PC-3 (cell line): ENCODE measurements around the gene MAST3. TPM values are rescaled to one million over a fixed set of nuclear protein-coding genes. Genes with fewer than 3 reads are reported as not detected.

Source experiments
- ATAC-seq: fragments of 200-7000 bp; cut with Tn5 transposase; 2 replicates; pipeline ENCODE4 v1.9.1; 2020; ENCODE audit warnings: mild to moderate bottlenecking, moderate library complexity
- BruUV-seq: library from RNA; stranded (reverse); fragments of 400-500 nt; replicated peaks from 2 replicates; lab custom pipeline; 2021; lab: Mats Ljungman, UMichigan
- CTCF ChIA-PET: fragments of 300-600 bp; sonication (Branson Sonifier 250); formaldehyde crosslinking; loops from one replicate; lab custom pipeline; 2022; ENCODE audit warnings: antibody characterized with exemption; lab: Charles Lee
- POLR2A ChIA-PET: fragments of 300-600 bp; sonication (Branson Sonifier 250); formaldehyde crosslinking; loops from one replicate; lab custom pipeline; 2022; ENCODE audit warnings: antibody characterized with exemption; ENCODE audit not compliant: unreplicated experiment; lab: Charles Lee
- DNase-seq: peaks from one replicate; pipeline ENCODE4 v3.0.0-alpha.2; 2015
- H2AFZ ChIP-seq: fragments of 300-600 bp; sonication (generic); 2 replicates; pipeline ENCODE4 v1.6.0; 2016; ENCODE audit warnings: antibody characterized with exemption, low read length
- H3F3A ChIP-seq: fragments of 300-600 bp; sonication (generic); one replicate; pipeline ENCODE4 v1.6.0; 2017; ENCODE audit warnings: antibody characterized with exemption, low read length, control low read depth, mild to moderate bottlenecking; ENCODE audit not compliant: unreplicated experiment
- H3K27ac ChIP-seq: fragments of 300-600 bp; sonication (generic); 2 replicates; pipeline ENCODE4 v1.5.1; 2016; ENCODE audit warnings: mild to moderate bottlenecking, low read length
- H3K27me3 ChIP-seq: fragments of 300-600 bp; sonication (generic); 2 replicates; pipeline ENCODE4 v1.6.1; 2016; ENCODE audit warnings: low read length, mixed read lengths
- H3K36me3 ChIP-seq: fragments of 300-600 bp; sonication (generic); 2 replicates; pipeline ENCODE4 v1.6.1; 2016; ENCODE audit warnings: low read depth, mixed run types, low read length, mixed read lengths
- H3K4me1 ChIP-seq: fragments of 300-600 bp; sonication (generic); 2 replicates; pipeline ENCODE4 v1.5.1; 2016; ENCODE audit warnings: low read length; ENCODE audit not compliant: insufficient read depth
- H3K4me2 ChIP-seq: fragments of 300-600 bp; sonication (generic); 2 replicates; pipeline ENCODE4 v1.6.0; 2016; ENCODE audit warnings: low read length
- H3K4me3 ChIP-seq: fragments of 300-600 bp; sonication (generic); 2 replicates; pipeline ENCODE4 v1.5.1; 2016; ENCODE audit warnings: mild to moderate bottlenecking, low read length, mixed read lengths
- H3K79me2 ChIP-seq: fragments of 300-600 bp; sonication (generic); 2 replicates; pipeline ENCODE4 v1.6.1; 2017; ENCODE audit warnings: low read length, mixed read lengths
- H3K9ac ChIP-seq: fragments of 300-600 bp; sonication (generic); 2 replicates; pipeline ENCODE4 v1.6.0; 2016; ENCODE audit warnings: mild to moderate bottlenecking, low read length
- H3K9me2 ChIP-seq: fragments of 300-600 bp; sonication (generic); replicated peaks from 2 replicates; pipeline ENCODE4 v1.6.1; 2016; ENCODE audit warnings: mixed run types, low read length, mixed read lengths
- H3K9me3 ChIP-seq: fragments of 300-600 bp; sonication (generic); 2 replicates; pipeline ENCODE4 v1.6.1; 2016; ENCODE audit warnings: low read length, mixed read lengths
- H4K20me1 ChIP-seq: fragments of 300-600 bp; sonication (generic); 2 replicates; pipeline ENCODE4 v1.6.1; 2016; ENCODE audit warnings: low read length, mixed read lengths
- EZH2 ChIP-seq: fragments of 300-600 bp; sonication (generic); IDR thresholded peaks from one replicate; pipeline ENCODE4 v1.6.1; 2017; ENCODE audit warnings: antibody characterized with exemption, mild to moderate bottlenecking, low read length; ENCODE audit not compliant: unreplicated experiment
- EZH2phosphoT487 ChIP-seq: fragments of 300-600 bp; sonication (generic); IDR thresholded peaks from 2 replicates; pipeline ENCODE4 v1.6.1; 2018; ENCODE audit warnings: mild to moderate bottlenecking, antibody characterized with exemption, low read length, borderline replicate concordance
- intact Hi-C: fragments of 100-400 bp; cut with micrococcal nuclease; formaldehyde crosslinking; loops from 2 replicates; pipeline ENCODE4 v1.9.0; 2023
- total RNA-seq: library from RNA; depleted of rRNA; stranded (reverse); fragments of >200 nt; gene quantifications from 2 replicates; pipeline ENCODE4 v1.2.3, GENCODE V29; 2014
- TF ChIP-seq, protein P1 (sequence below): fragments of 300-600 bp; sonication (generic); conservative IDR thresholded peaks from 2 replicates; pipeline ENCODE4 v1.5.1; 2017; ENCODE audit warnings: antibody characterized with exemption, low read depth, mild to moderate bottlenecking, low read length

The MAST3 gene
- total RNA-seq, 1 experiment from 2014 or later, result 8.1 TPM

GRCh38 chr19:18117364-18117691 is 19.8 kb downstream of the MAST3 start:
- H2AFZ ChIP-seq, result peak overlapping the region; percentile 71
- no peak for ATAC-seq
- POLR2A ChIA-PET, result no interaction called here
- H3K4me3 ChIP-seq, result peak overlapping the region; percentile 54
- H3K9ac ChIP-seq, result no peak overlapping the region
- H3K4me2 ChIP-seq, result peak overlapping the region; percentile 77
- CTCF ChIA-PET, result no interaction called here
- no peak for TF ChIP-seq EZH2phosphoT487
- TF ChIP-seq, protein P1, sequence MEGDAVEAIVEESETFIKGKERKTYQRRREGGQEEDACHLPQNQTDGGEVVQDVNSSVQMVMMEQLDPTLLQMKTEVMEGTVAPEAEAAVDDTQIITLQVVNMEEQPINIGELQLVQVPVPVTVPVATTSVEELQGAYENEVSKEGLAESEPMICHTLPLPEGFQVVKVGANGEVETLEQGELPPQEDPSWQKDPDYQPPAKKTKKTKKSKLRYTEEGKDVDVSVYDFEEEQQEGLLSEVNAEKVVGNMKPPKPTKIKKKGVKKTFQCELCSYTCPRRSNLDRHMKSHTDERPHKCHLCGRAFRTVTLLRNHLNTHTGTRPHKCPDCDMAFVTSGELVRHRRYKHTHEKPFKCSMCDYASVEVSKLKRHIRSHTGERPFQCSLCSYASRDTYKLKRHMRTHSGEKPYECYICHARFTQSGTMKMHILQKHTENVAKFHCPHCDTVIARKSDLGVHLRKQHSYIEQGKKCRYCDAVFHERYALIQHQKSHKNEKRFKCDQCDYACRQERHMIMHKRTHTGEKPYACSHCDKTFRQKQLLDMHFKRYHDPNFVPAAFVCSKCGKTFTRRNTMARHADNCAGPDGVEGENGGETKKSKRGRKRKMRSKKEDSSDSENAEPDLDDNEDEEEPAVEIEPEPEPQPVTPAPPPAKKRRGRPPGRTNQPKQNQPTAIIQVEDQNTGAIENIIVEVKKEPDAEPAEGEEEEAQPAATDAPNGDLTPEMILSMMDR, result no peak
- no peak for TF ChIP-seq EZH2
- no peak overlapping the region for H3K27ac ChIP-seq
- no peaks in the 10 kb centered on the region for H4K20me1 ChIP-seq
- peaks cover 11% of the 10 kb centered on the region; the same call in 1 of the 2 replicates for H3K79me2 ChIP-seq
- H3K36me3 ChIP-seq, result no peaks in the 10 kb centered on the region
- DNase-seq, result no peak
- intact Hi-C loops, result no loop called here
- H3K4me1 ChIP-seq, result peaks cover 16% of the 10 kb centered on the region
- no peaks in the 10 kb centered on the region for H3K9me3 ChIP-seq
- no TSS peak for BruUV-seq
- no peaks in the 10 kb centered on the region for H3K27me3 ChIP-seq
- no peaks in the 10 kb centered on the region for H3F3A ChIP-seq
- no peaks in the 10 kb centered on the region for H3K9me2 ChIP-seq

- intact Hi-C loops, result no loop called here
- BruUV-seq, result no TSS peak
- Histone ChIP-seq H4K20me1 (no peaks in the 10 kb centered on the region), H3K27me3 (no peaks in the 10 kb centered on the region), H3K9me2 (no peaks in the 10 kb centered on the region), H3K9me3 (no peaks in the 10 kb centered on the region), H3K9ac (peak overlapping the region; percentile 73), H3K79me2 (peaks cover 11% of the 10 kb centered on the region; the same call in 1 of the 2 replicates), H3K36me3 (no peaks in the 10 kb centered on the region), H3K4me1 (peaks cover 16% of the 10 kb centered on the region), H3F3A (no peaks in the 10 kb centered on the region), H3K4me3 (peak overlapping the region; percentile 89), H3K4me2 (peak overlapping the region; percentile 100), H3K27ac (no peak overlapping the region), H2AFZ (peak overlapping the region; percentile 95)
- CTCF ChIA-PET, result no interaction called here
- peak; percentile 82 for ATAC-seq
- DNase-seq, result peak; percentile 82
- TF ChIP-seq, protein P1, result no peak
- no peak for TF ChIP-seq EZH2
- peak; percentile 60; the same call in 1 of the 2 replicates for TF ChIP-seq EZH2phosphoT487
- POLR2A ChIA-PET, result no interaction called here
Observed at GRCh38 chr19:18117692-18118378, 20.3 kb downstream of the MAST3 start.

- Histone ChIP-seq H3K36me3 (no peaks in the 10 kb centered on the region), H2AFZ (peak overlapping the region; percentile 95), H3K27ac (no peak overlapping the region), H3F3A (no peaks in the 10 kb centered on the region), H3K9me2 (no peaks in the 10 kb centered on the region), H3K79me2 (peaks cover 11% of the 10 kb centered on the region; the same call in 1 of the 2 replicates), H4K20me1 (no peaks in the 10 kb centered on the region), H3K9me3 (no peaks in the 10 kb centered on the region), H3K4me3 (peak overlapping the region; percentile 89), H3K27me3 (no peaks in the 10 kb centered on the region), H3K4me1 (peaks cover 16% of the 10 kb centered on the region), H3K4me2 (peak overlapping the region; percentile 100), H3K9ac (peak overlapping the region; percentile 73)
- CTCF ChIA-PET, result interaction anchor here (0.6 kb wide), 1 partner anchor 42 kb away, joined by 3 read pairs; no protein-coding TSS in a partner anchor
- POLR2A ChIA-PET, result no interaction called here
- ATAC-seq, result no peak
- intact Hi-C loops, result no loop called here
- TF ChIP-seq EZH2phosphoT487 (no peak), EZH2 (no peak)
- DNase-seq, result no peak
- BruUV-seq, result TSS peak; percentile 11
Observed at GRCh38 chr19:18118420-18119012, 20.9 kb downstream of the MAST3 start.
